Measurements from ENCODE around the gene HSF2. TPM values are rescaled to one million over a fixed set of nuclear protein-coding genes. Genes with fewer than 3 reads are reported as not detected.
"Not testable (repeated sequence)": the region's sequence is repeated elsewhere in the genome, so short reads cannot be mapped to it uniquely, and the experiment has no call there.

HSF2 gene
- polyA plus RNA-seq, 3 donors = 3.1 to 8.4 (median 6.4) TPM

GRCh38 chr6:122428781-122429180 is 29.3 kb downstream of the HSF2 start:
- no peak overlapping the region for H3K27ac ChIP-seq (ENCODE audit: low read depth, low read length)
- 88 to 100% (median 97%) methylated on average over 1 of the region's 1 CpG for WGBS, 3 donors

- no peak overlapping the region for H3K27ac ChIP-seq (ENCODE audit: low read depth, low read length)
Measured at GRCh38 chr6:122429323-122429722, 29.9 kb downstream of the HSF2 start.

GRCh38 chr6:122431780-122432179 is 32.3 kb downstream of the HSF2 start:
- H3K27ac ChIP-seq (ENCODE audit: low read depth, low read length) = no peak overlapping the region
- 92 to 95% (median 94%) methylated on average over 4 of the region's 4 CpGs for WGBS, 3 donors

DNA sequence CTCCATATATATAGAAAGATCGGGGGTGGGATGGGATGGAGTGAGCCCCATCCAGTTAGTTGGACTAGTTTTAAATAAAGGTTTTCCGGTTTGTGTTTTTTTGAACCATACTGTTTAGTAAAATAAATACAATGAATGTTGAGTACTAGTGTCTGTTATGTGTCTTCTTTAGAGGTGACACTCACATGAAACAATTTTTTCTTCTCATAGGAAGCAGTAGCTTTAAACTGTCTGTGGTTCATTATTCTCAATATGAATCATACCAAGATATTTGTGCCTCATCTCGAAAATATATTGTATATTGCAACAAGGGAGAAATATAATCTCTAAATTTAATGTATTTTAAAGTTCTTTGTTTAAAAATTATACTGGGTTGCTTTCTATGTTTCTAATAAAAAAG is 33.4 kb downstream of the HSF2 start:
- 88 to 94% (median 91%) methylated on average over 3 of the region's 3 CpGs for WGBS, 3 donors
- no peak overlapping the region for H3K27ac ChIP-seq (ENCODE audit: low read depth, low read length)

DNA sequence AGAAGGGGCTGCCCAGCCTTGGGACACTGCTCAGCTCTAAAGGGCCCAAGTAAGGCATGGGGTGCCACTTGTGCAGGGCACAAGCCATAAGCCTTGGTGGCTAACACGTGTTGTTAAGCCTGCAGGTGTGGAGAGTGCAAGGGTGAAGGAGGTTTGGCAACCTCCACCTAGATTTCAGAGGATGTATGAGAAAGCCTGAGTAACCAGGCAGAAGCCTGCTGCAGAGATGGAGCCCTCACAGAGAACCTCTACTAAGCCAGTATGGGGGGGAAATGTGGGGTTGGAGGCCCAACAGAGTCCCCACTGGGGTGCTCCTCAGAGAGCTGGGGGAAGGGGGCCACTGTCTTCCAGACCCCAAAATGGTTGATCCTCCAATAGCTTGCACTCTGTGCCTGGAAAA is 39.5 kb downstream of the HSF2 start:
- WGBS, 3 donors = 91 to 100% (median 93%) methylated on average over 1 of the region's 1 CpG

GRCh38 chr6:122445274-122445673 is 45.8 kb downstream of the HSF2 start:
- no peak overlapping the region for H3K27ac ChIP-seq (ENCODE audit: low read depth, low read length)
- 96 to 100% (median 100%) methylated on average over 1 of the region's 1 CpG for WGBS, 3 donors

More for the DNA sequence above, 39.5 kb downstream of the HSF2 start:
- no peak overlapping the region for H3K27ac ChIP-seq (ENCODE audit: low read depth, low read length)

DNA sequence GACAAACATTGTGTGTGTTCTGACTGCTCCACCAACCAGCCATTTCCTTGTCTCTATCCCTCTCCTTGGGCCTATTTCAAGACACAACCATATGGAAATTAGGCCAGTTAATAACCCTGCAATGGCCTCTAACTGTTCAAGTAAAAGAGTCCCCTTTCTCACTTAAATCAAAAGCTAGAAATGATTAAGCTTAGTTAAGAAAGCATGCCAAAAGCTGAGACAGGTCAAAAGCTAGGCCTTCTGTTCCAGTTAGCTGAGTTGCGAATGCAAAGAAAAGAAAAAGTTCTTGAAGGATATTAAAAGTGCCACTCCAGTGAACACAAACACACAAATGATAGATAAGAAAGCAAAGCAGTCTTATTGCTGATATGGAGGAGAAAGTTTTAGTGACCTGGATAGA is 49.6 kb downstream of the HSF2 start:
- WGBS, 3 donors = 50 to 100% (median 86%) methylated on average over 1 of the region's 1 CpG
- no peak overlapping the region for H3K27ac ChIP-seq (ENCODE audit: low read depth, low read length)

DNA sequence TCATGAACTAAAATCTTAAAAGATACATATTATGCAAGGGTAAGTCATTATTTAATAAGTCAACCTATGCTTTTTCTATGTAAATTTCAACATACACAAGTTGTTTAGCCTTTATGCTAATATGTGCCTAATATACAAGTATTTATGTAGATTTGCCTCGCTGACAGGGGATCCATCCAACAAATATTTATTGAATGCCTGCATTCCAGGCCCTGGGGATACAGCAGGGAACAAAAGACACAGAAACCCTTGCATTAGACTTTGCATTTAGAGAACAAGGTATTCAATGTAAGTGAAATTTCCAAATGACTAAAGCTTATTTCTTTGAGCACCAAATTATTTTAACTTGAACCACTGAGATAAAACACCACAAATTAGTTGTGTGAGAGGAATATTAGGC is 53.1 kb downstream of the HSF2 start:
- H3K27ac ChIP-seq (ENCODE audit: low read depth, low read length) = no peak overlapping the region
- WGBS, 3 donors = 63 to 75% (median 72%) methylated on average over 1 of the region's 1 CpG

GRCh38 chr6:122454673-122455072 is 55.2 kb downstream of the HSF2 start:
- WGBS, 3 donors = 86 to 90% (median 89%) methylated on average over 4 of the region's 4 CpGs
- no peak overlapping the region for H3K27ac ChIP-seq (ENCODE audit: low read depth, low read length)

DNA sequence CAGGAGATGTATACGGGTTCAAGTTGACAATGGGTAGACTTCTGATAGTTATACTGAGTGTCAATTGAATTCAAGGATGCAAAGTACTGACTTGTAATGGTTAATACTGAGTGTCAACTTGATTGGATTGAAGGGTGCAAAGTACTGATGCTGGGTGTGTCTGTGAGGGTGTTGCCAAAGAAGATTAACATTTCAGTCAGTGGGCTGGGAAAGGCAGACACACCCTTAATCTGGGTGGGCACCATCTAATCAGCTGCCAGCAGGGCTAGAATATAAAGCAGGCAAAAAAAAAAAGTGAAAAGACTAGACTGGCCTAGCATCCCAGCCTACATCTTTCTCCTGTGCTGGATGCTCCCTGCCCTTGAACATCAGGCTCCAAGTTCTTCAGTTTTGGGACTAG is 55.7 kb downstream of the HSF2 start:
- H3K27ac ChIP-seq (ENCODE audit: low read depth, low read length) = not testable (repeated sequence)
- 86 to 98% (median 89%) methylated on average over 1 of the region's 1 CpG for WGBS, 3 donors

DNA sequence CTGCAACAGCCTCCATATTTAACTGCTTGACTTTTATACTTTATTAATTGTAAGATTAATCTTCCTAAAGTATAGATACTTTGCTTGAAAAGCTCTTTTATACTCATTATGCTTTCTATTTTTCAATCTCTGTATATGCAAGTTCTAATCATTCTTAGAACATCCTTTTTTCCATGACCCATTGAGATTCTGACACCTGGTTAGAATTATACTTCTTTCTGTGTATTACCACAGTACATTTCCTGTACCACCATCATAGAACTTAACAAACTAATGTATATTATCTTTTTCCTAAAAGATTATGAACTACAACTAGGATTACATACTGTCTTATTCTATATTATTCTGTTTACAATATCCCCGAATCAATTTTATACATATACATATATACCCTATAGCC is 58.6 kb downstream of the HSF2 start:
- H3K27ac ChIP-seq (ENCODE audit: low read depth, low read length) = no peak overlapping the region
- 90 to 94% (median 94%) methylated on average over 1 of the region's 1 CpG for WGBS, 3 donors

- H3K27ac ChIP-seq (ENCODE audit: low read depth, low read length) = no peak overlapping the region
- 22 to 58% (median 50%) methylated on average over 2 of the region's 2 CpGs for WGBS, 3 donors
Measured at GRCh38 chr6:122459240-122459639, 59.8 kb downstream of the HSF2 start.

- 95 to 99% (median 97%) methylated on average over 8 of the region's 8 CpGs for WGBS, 3 donors
- not testable (repeated sequence) for H3K27ac ChIP-seq (ENCODE audit: low read depth, low read length)
Measured at GRCh38 chr6:122459865-122460416, 60.5 kb downstream of the HSF2 start.

- no peak overlapping the region for H3K27ac ChIP-seq (ENCODE audit: low read depth, low read length)
- 65 to 95% (median 93%) methylated on average over 2 of the region's 2 CpGs for WGBS, 3 donors
Measured at GRCh38 chr6:122461885-122462284, 62.4 kb downstream of the HSF2 start.

- 0% methylated on average over 49 of the region's 49 CpGs for WGBS, 3 donors
- peak within 1 kb of the TSS; percentile 75 for H3K27ac ChIP-seq (ENCODE audit: low read depth, low read length)
Measured at GRCh38 chr6:122471107-122472021, 71.9 kb downstream of the HSF2 start, which contains the start of gene SERINC1. Gene SERINC1 (minus strand): TSS chr6:122471807. CDS start chr6:122471737, 70 bp downstream.

DNA sequence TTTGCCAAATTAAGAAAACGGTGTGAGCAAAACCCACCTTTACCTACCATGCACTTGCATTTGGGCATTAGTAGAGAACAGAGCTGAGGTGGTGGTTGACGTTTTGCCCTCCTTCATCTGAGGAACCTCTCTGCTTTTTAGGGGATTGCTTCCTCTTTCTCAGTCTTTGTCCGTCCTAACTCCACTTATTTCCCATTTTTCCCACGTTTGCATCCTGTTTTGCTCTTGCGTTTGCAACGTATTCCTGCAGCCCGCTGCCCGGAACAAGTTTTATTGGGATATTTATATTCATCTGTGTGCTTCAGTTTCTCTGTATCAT is 72.5 kb downstream of the HSF2 start:
- 0 to 4% (median 2%) methylated on average over 8 of the region's 8 CpGs for WGBS, 3 donors

DNA sequence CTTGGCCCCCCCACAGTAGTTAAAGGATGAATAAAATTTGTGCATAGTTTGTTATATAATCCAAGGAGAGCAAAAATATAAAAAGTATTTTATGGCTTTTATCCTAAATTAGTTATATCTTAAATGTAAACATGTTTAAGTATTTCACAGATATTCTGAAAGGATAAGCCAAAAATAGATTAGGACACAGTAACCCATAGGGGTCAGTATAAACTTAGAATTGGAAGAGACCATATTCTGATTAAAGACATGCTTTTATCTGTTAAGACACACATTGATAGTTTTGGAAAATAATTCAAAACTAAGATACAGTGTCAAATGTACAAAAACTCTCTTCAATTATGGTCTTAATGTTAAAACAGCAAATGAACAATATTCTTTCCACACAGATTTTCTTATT is 76.7 kb downstream of the HSF2 start:
- no peak overlapping the region for H3K27ac ChIP-seq (ENCODE audit: low read depth, low read length)

More for the DNA sequence above, 72.5 kb downstream of the HSF2 start:
- no peak overlapping the region for H3K27ac ChIP-seq (ENCODE audit: low read depth, low read length)

DNA sequence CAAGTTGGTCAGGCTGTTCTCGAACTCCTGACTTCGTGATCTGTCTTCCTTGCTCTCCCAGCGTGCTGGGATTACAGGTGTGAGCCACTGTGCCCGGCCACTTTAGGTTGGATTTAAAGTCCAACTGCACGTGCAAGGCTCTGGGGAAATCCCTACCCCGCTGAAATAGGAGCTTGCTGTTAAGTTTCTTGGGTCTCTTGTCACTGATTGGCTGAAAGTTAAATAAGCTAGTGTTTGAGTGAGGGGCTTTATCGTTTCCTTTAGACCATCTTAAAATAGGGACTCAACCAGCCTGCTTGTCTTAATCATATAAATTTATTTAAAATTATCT is 83.3 kb downstream of the HSF2 start:
- 68 to 88% (median 72%) methylated on average over 7 of the region's 7 CpGs for WGBS, 3 donors
- H3K27ac ChIP-seq (ENCODE audit: low read depth, low read length) = no peak overlapping the region
